ENCODE results near the gene CLECL1. TPM values are rescaled to one million over a fixed set of nuclear protein-coding genes. Genes with fewer than 3 reads are reported as not detected.
"Not testable (repeated sequence)": the region's sequence is repeated elsewhere in the genome, so short reads cannot be mapped to it uniquely, and the experiment has no call there.

The CLECL1 gene
- polyA plus RNA-seq, 1 of the 3 experiments (the other 2 are of a cell fraction): not detected

- TF ChIP-seq EP300 (IDR thresholded peaks at IDR 0.05; ENCODE audit: borderline replicate concordance in 1 of 2, low read depth in 1 of 2, low read length in 1 of 2) (no peak), USF2 (IDR thresholded peaks at IDR 0.05; ENCODE audit: borderline replicate concordance, low read depth, low read length) (no peak), ELF1 (IDR thresholded peaks at IDR 0.05) (no peak), CHD2 (IDR thresholded peaks at IDR 0.05; ENCODE audit: low read length, partially characterized antibody) (no peak), GATA2 (CRISPR knock-in tag; IDR thresholded peaks at IDR 0.05) (no peak), RFX5 (IDR thresholded peaks at IDR 0.05; ENCODE audit: low read length) (no peak), JUND (IDR thresholded peaks at IDR 0.05) (no peak), POLR2AphosphoS5 (IDR thresholded peaks at IDR 0.05; ENCODE audit: low read depth, low read length) (no peak), MXI1 (IDR thresholded peaks at IDR 0.05; ENCODE audit: low read depth, low read length) (no peak), RXRA (IDR thresholded peaks at IDR 0.05; ENCODE audit: borderline replicate concordance, low read depth) (no peak), FOXJ3 (CRISPR knock-in tag; IDR thresholded peaks at IDR 0.05) (no peak), TEAD4 (IDR thresholded peaks at IDR 0.05; ENCODE audit: borderline replicate concordance, insufficient read depth) (no peak), FOSL2 (IDR thresholded peaks at IDR 0.05; ENCODE audit: borderline replicate concordance, low read depth) (no peak), YY1 (IDR thresholded peaks at IDR 0.05; ENCODE audit: low read depth) (no peak), MEF2A (IDR thresholded peaks at IDR 0.05; ENCODE audit: borderline replicate concordance, low read depth) (no peak), SMC3 (IDR thresholded peaks at IDR 0.05; ENCODE audit: low read depth, low read length) (no peak), TCF12 (IDR thresholded peaks at IDR 0.05) (no peak), SIN3A (IDR thresholded peaks at IDR 0.05; ENCODE audit: borderline replicate concordance, low read depth, low read length) (no peak)
- TF ChIP-seq, protein P1, sequence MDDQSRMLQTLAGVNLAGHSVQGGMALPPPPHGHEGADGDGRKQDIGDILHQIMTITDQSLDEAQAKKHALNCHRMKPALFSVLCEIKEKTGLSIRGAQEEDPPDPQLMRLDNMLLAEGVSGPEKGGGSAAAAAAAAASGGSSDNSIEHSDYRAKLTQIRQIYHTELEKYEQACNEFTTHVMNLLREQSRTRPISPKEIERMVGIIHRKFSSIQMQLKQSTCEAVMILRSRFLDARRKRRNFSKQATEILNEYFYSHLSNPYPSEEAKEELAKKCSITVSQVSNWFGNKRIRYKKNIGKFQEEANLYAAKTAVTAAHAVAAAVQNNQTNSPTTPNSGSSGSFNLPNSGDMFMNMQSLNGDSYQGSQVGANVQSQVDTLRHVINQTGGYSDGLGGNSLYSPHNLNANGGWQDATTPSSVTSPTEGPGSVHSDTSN (IDR thresholded peaks at IDR 0.05): no peak
- Histone ChIP-seq H3F3A (replicated peaks; ENCODE audit: insufficient read depth) (no peaks in the 10 kb centered on the region), H3K36me3 (replicated peaks in 1 of 2; ENCODE audit: control insufficient read depth in 1 of 2, insufficient read depth in 2 of 2, low read length in 1 of 2) (peaks cover 4 to 15% of the 10 kb centered on the region in 2 experiments), H3K9ac (no peak overlapping the region), H4K20me1 (ENCODE audit: insufficient read depth) (no peaks in the 10 kb centered on the region), H3K9me3 (peaks cover 12% of the 10 kb centered on the region; the same call in 1 of the 2 replicates), H3K27ac (ENCODE audit: low read depth in 2 of 2, low read length in 1 of 2) (no peak overlapping the region), H3K4me1 (ENCODE audit: control insufficient read depth in 1 of 2, insufficient read depth in 2 of 2, low read depth in 1 of 2, low read length in 1 of 2) (no peaks in the 10 kb centered on the region), H3K79me2 (ENCODE audit: insufficient read depth) (no peaks in the 10 kb centered on the region), H3K4me3 (ENCODE audit: low read depth in 2 of 2, low read length in 1 of 2) (no peak overlapping the region), H3K27me3 (ENCODE audit: insufficient read depth) (no peaks in the 10 kb centered on the region), H2AFZ (ENCODE audit: low read depth) (no peak overlapping the region), H3K9me2 (no peaks in the 10 kb centered on the region; the same call in 1 of the 2 replicates), H3K4me2 (no peak overlapping the region)
- no peak for DNase-seq
- WGBS (ENCODE audit: low lambda C conversion rate): 65% methylated on average over 4 of the region's 4 CpGs
- ChIA-PET CTCF (no interaction called here), POLR2A (no interaction called here)
Observed at GRCh38 chr12:9685915-9686314, 47.0 kb downstream of the CLECL1 start.

DNA sequence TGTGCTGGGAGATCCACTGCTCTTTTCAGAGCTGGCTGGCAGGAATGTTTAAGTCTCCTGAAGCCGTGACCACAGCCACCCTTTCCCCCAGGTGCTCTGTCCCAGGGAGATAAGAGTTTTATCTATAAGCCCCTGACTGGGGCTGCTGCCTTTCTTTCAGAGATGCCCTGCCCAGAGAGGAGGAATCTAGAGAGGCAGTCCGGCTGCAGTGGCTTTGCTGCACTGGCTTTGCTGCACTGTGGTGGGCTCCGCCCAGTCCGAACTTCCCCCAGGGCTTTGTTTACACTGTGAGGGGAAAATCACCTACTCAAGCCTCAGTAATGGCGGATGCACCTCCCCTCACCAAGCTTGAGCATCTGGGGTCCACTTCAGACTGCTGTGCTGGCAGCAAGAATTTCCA, 47.5 kb downstream of the CLECL1 start:
- H3K79me2 ChIP-seq (ENCODE audit: insufficient read depth); H3K4me1 ChIP-seq (ENCODE audit: control insufficient read depth in 1 of 2, insufficient read depth in 2 of 2, low read depth in 1 of 2, low read length in 1 of 2); H3F3A ChIP-seq (replicated peaks; ENCODE audit: insufficient read depth); H4K20me1 ChIP-seq (ENCODE audit: insufficient read depth); H3K27ac ChIP-seq (ENCODE audit: low read depth in 2 of 2, low read length in 1 of 2); H3K27me3 ChIP-seq (ENCODE audit: insufficient read depth); H3K9ac ChIP-seq; CTCF ChIA-PET; H3K4me2 ChIP-seq; H3K36me3 ChIP-seq (replicated peaks in 1 of 2; ENCODE audit: control insufficient read depth in 1 of 2, insufficient read depth in 2 of 2, low read length in 1 of 2); H3K9me2 ChIP-seq; H3K4me3 ChIP-seq (ENCODE audit: low read depth in 2 of 2, low read length in 1 of 2); DNase-seq; H2AFZ ChIP-seq (ENCODE audit: low read depth): not testable (repeated sequence)
- peaks cover 12% of the 10 kb centered on the region; the same call in 1 of the 2 replicates for H3K9me3 ChIP-seq
- 81% methylated on average over 3 of the region's 5 CpGs for WGBS (ENCODE audit: low lambda C conversion rate)
- POLR2A ChIA-PET: interaction anchor here (0.6 kb wide), 1 partner anchor 12 kb away, joined by 3 read pairs; no protein-coding TSS in a partner anchor

GRCh38 chr12:9682949-9683348, 49.9 kb downstream of the CLECL1 start:
- H4K20me1 ChIP-seq (ENCODE audit: insufficient read depth); H3K9me2 ChIP-seq; H3F3A ChIP-seq (replicated peaks; ENCODE audit: insufficient read depth); H3K4me2 ChIP-seq; H3K27ac ChIP-seq (ENCODE audit: low read depth in 2 of 2, low read length in 1 of 2); H3K9ac ChIP-seq; H3K4me1 ChIP-seq (ENCODE audit: control insufficient read depth in 1 of 2, insufficient read depth in 2 of 2, low read depth in 1 of 2, low read length in 1 of 2); H3K79me2 ChIP-seq (ENCODE audit: insufficient read depth); POLR2A ChIA-PET; H3K36me3 ChIP-seq (replicated peaks in 1 of 2; ENCODE audit: control insufficient read depth in 1 of 2, insufficient read depth in 2 of 2, low read length in 1 of 2); DNase-seq; H3K9me3 ChIP-seq; H3K27me3 ChIP-seq (ENCODE audit: insufficient read depth); CTCF ChIA-PET; H2AFZ ChIP-seq (ENCODE audit: low read depth); H3K4me3 ChIP-seq (ENCODE audit: low read depth in 2 of 2, low read length in 1 of 2): not testable (repeated sequence)
- 85% methylated on average over 2 of the region's 2 CpGs for WGBS (ENCODE audit: low lambda C conversion rate)

DNA sequence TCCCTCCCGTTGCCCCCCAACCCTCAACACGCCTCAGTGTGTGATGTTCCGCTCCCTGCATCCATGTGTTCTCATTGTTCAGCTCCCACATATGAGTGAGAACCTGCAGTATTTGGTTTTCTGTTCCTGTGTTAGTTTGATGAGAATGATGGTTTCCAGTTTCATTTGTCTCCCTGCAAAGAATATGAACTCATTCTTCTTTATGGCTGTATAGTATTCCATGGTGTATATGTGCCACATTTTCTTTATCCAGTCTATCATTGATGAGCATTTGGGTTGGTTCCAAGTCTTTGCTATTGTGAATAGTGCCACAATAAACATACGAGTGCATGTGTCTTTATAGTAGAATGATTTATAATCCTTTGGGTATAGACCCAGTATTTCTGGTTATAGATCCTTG, 50.4 kb downstream of the CLECL1 start:
- DNase-seq; POLR2A ChIA-PET; H4K20me1 ChIP-seq (ENCODE audit: insufficient read depth); H3K79me2 ChIP-seq (ENCODE audit: insufficient read depth); H3K27ac ChIP-seq (ENCODE audit: low read depth in 2 of 2, low read length in 1 of 2); H3F3A ChIP-seq (replicated peaks; ENCODE audit: insufficient read depth); H3K27me3 ChIP-seq (ENCODE audit: insufficient read depth); H3K4me3 ChIP-seq (ENCODE audit: low read depth in 2 of 2, low read length in 1 of 2); H2AFZ ChIP-seq (ENCODE audit: low read depth); H3K9me3 ChIP-seq; H3K9me2 ChIP-seq; H3K4me1 ChIP-seq (ENCODE audit: control insufficient read depth in 1 of 2, insufficient read depth in 2 of 2, low read depth in 1 of 2, low read length in 1 of 2); H3K36me3 ChIP-seq (replicated peaks in 1 of 2; ENCODE audit: control insufficient read depth in 1 of 2, insufficient read depth in 2 of 2, low read length in 1 of 2); H3K4me2 ChIP-seq; H3K9ac ChIP-seq: not testable (repeated sequence)
- 84% methylated on average over 4 of the region's 4 CpGs for WGBS (ENCODE audit: low lambda C conversion rate)
- CTCF ChIA-PET: interaction anchor here (1.2 kb wide), 1 partner anchor 69 kb away, joined by 3 read pairs; no protein-coding TSS in a partner anchor

All from SK-N-SH (cell line).